Loucy (cell line): ENCODE measurements around the gene ZNF436.

Experiments used
- EZH2phosphoT487 ChIP-seq: fragments of 200-600 bp; IDR thresholded peaks from 2 replicates; pipeline ENCODE4 v1.6.1; 2018; ENCODE audit warnings: antibody characterized with exemption, mild to moderate bottlenecking, moderate library complexity, borderline replicate concordance
- TF ChIP-seq, protein P1 (sequence below): fragments of 200-600 bp; sonication (generic); conservative IDR thresholded peaks from 2 replicates; pipeline ENCODE4 v1.5.1; 2014; ENCODE audit warnings: mild to moderate bottlenecking, antibody characterized with exemption, low read length

DNA sequence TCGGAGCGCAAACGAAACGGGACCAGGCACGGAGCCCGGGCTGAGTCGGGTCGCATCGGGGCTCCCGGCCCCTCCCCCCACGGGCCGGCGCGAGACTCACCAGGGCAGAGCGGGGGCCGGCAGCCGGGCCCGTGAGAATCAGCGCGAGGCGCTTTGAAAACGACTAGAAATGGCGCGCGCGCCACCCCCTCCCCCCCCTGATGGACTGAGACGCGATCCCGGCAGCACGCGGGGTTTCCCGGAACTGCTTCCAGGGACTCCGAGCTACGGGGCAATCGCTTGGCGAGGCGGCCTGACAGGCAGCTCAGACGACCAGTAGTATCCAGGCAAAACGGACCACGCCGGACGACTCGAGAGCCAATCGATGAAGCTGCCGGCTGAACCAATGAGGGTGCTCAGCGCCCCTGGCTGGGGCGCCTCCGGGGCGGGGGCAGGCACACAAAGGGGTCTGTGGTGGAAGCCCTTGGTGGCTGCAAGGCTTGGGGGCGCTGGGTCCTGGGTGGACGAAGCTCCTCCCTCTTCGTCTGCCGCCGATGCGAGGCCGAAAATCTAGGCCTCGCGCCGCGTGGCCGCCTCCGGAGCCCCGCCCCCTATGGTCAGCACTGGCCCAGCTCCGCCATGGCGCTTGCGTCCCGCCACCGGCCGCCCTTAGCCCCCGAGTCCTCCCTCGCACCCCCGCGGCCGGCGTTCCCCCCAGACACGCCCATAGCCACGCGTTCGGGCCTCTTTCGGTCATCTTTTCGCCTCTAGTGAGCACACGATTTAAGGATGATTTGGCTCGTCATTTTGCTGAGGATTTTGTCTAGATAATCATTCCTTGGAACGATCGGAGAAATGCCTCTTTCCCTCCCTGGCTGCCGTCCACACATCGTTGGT, 25.3 kb downstream of the ZNF436 start, which contains the start of gene HNRNPR:
- TF ChIP-seq, protein P1, sequence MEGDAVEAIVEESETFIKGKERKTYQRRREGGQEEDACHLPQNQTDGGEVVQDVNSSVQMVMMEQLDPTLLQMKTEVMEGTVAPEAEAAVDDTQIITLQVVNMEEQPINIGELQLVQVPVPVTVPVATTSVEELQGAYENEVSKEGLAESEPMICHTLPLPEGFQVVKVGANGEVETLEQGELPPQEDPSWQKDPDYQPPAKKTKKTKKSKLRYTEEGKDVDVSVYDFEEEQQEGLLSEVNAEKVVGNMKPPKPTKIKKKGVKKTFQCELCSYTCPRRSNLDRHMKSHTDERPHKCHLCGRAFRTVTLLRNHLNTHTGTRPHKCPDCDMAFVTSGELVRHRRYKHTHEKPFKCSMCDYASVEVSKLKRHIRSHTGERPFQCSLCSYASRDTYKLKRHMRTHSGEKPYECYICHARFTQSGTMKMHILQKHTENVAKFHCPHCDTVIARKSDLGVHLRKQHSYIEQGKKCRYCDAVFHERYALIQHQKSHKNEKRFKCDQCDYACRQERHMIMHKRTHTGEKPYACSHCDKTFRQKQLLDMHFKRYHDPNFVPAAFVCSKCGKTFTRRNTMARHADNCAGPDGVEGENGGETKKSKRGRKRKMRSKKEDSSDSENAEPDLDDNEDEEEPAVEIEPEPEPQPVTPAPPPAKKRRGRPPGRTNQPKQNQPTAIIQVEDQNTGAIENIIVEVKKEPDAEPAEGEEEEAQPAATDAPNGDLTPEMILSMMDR: no peak
- no peak for TF ChIP-seq EZH2phosphoT487
